Epithelial cell of proximal tubule (primary cell): ENCODE measurements around the gene JMJD8. TPM values are rescaled to one million over a fixed set of nuclear protein-coding genes. Genes with fewer than 3 reads are reported as not detected.
A peak's percentile ranks its signal among the peaks of the same experiment; 100 is the strongest.

ENCODE experiments used
- DNase-seq: peaks from one replicate; pipeline ENCODE4 v3.0.0-alpha.2; 2011; ENCODE audit warnings: low read depth
- H3K4me3 ChIP-seq: 2 replicates; pipeline ENCODE4 v1.5.1; 2011; ENCODE audit warnings: low read depth, mild to moderate bottlenecking, low read length
- CTCF ChIP-seq: conservative IDR thresholded peaks from 2 replicates; pipeline ENCODE4 v1.5.1; 2012; ENCODE audit warnings: low read depth, mild to moderate bottlenecking, low read length
- total RNA-seq: library from RNA; depleted of rRNA; stranded (reverse); fragments of >200 nt; gene quantifications from 2 replicates; pipeline ENCODE4 v1.2.3, GENCODE V29; 2015

JMJD8 gene
- total RNA-seq, 1 donor from 2014 or later: 65.6 TPM

- no peak for DNase-seq
- no peak for TF ChIP-seq CTCF
- H3K4me3 ChIP-seq: no peak overlapping the region
These were observed 41.5 kb upstream of the JMJD8 start for GRCh38 chr16:725463-726187.

GRCh38 chr16:725041-725376 is 40.9 kb upstream of the JMJD8 start:
- DNase-seq: no peak
- no peak for TF ChIP-seq CTCF
- no peak overlapping the region for H3K4me3 ChIP-seq

GRCh38 chr16:724188-725040 is 40.3 kb upstream of the JMJD8 start:
- DNase-seq: no peak
- H3K4me3 ChIP-seq: no peak overlapping the region
- no peak for TF ChIP-seq CTCF

- no peak overlapping the region for H3K4me3 ChIP-seq
- no peak for TF ChIP-seq CTCF
- DNase-seq: no peak
These were observed 39.6 kb upstream of the JMJD8 start for GRCh38 chr16:723695-724094.

- TF ChIP-seq CTCF: no peak
- no peak overlapping the region for H3K4me3 ChIP-seq
- DNase-seq: no peak
These were observed 38.9 kb upstream of the JMJD8 start for GRCh38 chr16:722835-723633.

- TF ChIP-seq CTCF: no peak
- peak overlapping the region; percentile 88 for H3K4me3 ChIP-seq
- no peak for DNase-seq
These were observed 37.8 kb upstream of the JMJD8 start for GRCh38 chr16:721765-722540.
